ENCODE measurements around the gene SRPRA. TPM values are rescaled to one million over a fixed set of nuclear protein-coding genes. Genes with fewer than 3 reads are reported as not detected.
"Not testable (repeated sequence)": the region's sequence is repeated elsewhere in the genome, so short reads cannot be mapped to it uniquely, and the experiment has no call there.

SRPRA gene
- total and polyA plus RNA-seq, 4 donors, result 33.4 to 84.0 (median 62.6) TPM

DNA sequence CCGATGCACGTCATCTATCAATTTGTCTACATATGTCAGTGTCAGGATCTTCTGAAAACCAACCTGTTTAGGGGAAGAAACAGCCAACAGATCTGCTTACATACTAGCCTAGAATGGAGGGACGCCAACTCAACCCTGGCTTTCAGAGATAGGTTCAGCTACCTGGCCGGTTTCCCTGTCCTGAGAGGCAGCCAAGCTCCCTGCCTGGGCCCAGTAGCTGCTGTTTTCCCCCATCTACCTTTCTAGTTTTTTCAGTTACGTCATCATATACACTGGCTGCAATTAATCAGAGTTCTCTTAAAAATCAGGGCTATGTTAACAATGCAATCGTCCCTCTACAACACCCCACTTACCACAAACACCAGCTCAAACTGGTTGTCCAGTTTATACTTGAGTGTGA, 1.0 kb downstream of the SRPRA start:
- peaks cover 51% of the 10 kb centered on the region for H3K36me3 ChIP-seq (ENCODE audit: control insufficient read depth, insufficient read depth, low read length)
- no peak for DNase-seq (ENCODE audit: low read depth in 4 of 6, low spot score in 6 of 6)
- H3K27ac ChIP-seq (ENCODE audit: low read depth, low read length), result no peak overlapping the region
- 89% methylated on average over 4 of the region's 6 CpGs for WGBS (ENCODE audit: insufficient coverage)
- peak overlapping the region; percentile 98 for H3K4me3 ChIP-seq (ENCODE audit: low read depth, low read length)
- no peaks in the 10 kb centered on the region for H3K9me3 ChIP-seq (ENCODE audit: control insufficient read depth, insufficient read depth, low read length)
- H3K27me3 ChIP-seq (ENCODE audit: control insufficient read depth, insufficient read depth, low read length), result no peaks in the 10 kb centered on the region
- peaks cover 12% of the 10 kb centered on the region for H3K4me1 ChIP-seq (ENCODE audit: control insufficient read depth, insufficient read depth, low read length)

DNA sequence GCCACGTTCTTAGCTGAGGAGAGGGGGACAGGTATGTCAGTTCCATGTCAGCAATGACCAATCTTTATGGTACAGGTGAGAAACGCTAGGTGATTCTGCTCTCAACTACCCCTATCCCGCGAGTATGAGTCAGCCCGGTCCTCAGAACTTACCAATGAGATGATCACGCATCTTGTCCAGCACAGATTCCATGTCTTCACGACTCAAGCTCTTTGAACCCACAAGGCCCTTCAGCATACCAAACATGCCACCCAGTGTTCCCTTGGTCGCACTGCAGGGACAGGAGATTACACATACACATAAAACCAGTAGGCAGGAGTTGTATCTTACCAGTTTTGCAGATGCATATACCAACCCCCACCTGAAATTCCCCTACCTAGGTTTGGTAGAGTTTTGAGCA, 2.9 kb downstream of the SRPRA start:
- no peak overlapping the region for H3K27ac ChIP-seq (ENCODE audit: low read depth, low read length)
- H3K9me3 ChIP-seq (ENCODE audit: control insufficient read depth, insufficient read depth, low read length), result no peaks in the 10 kb centered on the region
- H3K4me3 ChIP-seq (ENCODE audit: low read depth, low read length), result no peak overlapping the region
- H3K4me1 ChIP-seq (ENCODE audit: control insufficient read depth, insufficient read depth, low read length), result peaks cover 12% of the 10 kb centered on the region
- H3K27me3 ChIP-seq (ENCODE audit: control insufficient read depth, insufficient read depth, low read length), result no peaks in the 10 kb centered on the region
- 98% methylated on average over 5 of the region's 8 CpGs for WGBS (ENCODE audit: insufficient coverage)
- no peak for DNase-seq (ENCODE audit: low read depth in 4 of 6, low spot score in 6 of 6)
- peaks cover 48% of the 10 kb centered on the region for H3K36me3 ChIP-seq (ENCODE audit: control insufficient read depth, insufficient read depth, low read length)

DNA sequence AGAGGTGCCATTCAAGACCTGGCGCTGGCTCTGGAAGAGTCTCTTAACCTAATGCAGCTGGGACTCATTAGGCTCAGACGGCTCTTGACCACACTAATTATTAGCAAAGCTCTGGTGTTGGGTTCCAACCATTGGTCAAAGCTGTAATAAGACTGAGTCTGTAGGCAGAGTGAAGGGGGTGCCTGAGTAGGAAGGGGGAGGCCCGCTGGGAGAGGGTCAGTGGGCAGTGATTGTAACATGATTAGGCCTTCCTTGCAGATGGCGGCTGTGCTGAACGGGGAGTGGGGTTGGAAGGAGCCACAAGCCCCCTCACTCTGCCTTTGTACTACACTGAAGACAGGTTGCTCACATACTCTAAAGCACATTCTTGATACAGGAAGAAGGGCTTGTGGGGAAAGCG, 5.2 kb downstream of the SRPRA start:
- Histone ChIP-seq H3K4me1 (ENCODE audit: control insufficient read depth, insufficient read depth, low read length) (peaks cover 4% of the 10 kb centered on the region), H3K27me3 (ENCODE audit: control insufficient read depth, insufficient read depth, low read length) (no peaks in the 10 kb centered on the region), H3K4me3 (ENCODE audit: low read depth, low read length) (no peak overlapping the region), H3K36me3 (ENCODE audit: control insufficient read depth, insufficient read depth, low read length) (peaks cover 48% of the 10 kb centered on the region), H3K27ac (ENCODE audit: low read depth, low read length) (no peak overlapping the region), H3K9me3 (ENCODE audit: control insufficient read depth, insufficient read depth, low read length) (no peaks in the 10 kb centered on the region)
- 66% methylated on average over 3 of the region's 6 CpGs for WGBS (ENCODE audit: insufficient coverage)
- no peak for DNase-seq (ENCODE audit: low read depth in 4 of 6, low spot score in 6 of 6)

DNA sequence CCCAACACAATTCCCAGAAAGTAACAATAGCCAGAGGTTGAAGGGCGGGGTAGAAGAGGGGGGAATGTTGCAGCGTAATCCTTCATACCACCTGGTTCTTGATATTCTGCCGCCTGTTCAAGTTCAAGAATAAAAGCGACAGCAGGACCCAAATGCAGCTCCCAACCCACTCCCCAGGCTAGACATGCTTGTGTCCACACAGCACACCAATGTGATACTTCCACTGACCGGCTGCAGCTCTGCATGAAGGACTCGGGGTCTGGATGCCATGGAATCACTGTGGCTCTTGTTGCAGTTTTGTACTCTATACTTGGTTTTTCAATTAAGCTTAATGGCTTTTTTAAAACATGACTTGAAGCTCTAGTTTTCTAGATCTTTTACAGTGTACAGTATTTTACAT, 6.5 kb downstream of the SRPRA start:
- H3K4me1 ChIP-seq (ENCODE audit: control insufficient read depth, insufficient read depth, low read length), result no peaks in the 10 kb centered on the region
- no peak overlapping the region for H3K4me3 ChIP-seq (ENCODE audit: low read depth, low read length)
- no peaks in the 10 kb centered on the region for H3K9me3 ChIP-seq (ENCODE audit: control insufficient read depth, insufficient read depth, low read length)
- H3K27ac ChIP-seq (ENCODE audit: low read depth, low read length), result no peak overlapping the region
- no peaks in the 10 kb centered on the region for H3K27me3 ChIP-seq (ENCODE audit: control insufficient read depth, insufficient read depth, low read length)
- DNase-seq (ENCODE audit: low read depth in 4 of 6, low spot score in 6 of 6), result no peak
- WGBS (ENCODE audit: insufficient coverage), result 95% methylated on average over 3 of the region's 6 CpGs
- peaks cover 48% of the 10 kb centered on the region for H3K36me3 ChIP-seq (ENCODE audit: control insufficient read depth, insufficient read depth, low read length)

DNA sequence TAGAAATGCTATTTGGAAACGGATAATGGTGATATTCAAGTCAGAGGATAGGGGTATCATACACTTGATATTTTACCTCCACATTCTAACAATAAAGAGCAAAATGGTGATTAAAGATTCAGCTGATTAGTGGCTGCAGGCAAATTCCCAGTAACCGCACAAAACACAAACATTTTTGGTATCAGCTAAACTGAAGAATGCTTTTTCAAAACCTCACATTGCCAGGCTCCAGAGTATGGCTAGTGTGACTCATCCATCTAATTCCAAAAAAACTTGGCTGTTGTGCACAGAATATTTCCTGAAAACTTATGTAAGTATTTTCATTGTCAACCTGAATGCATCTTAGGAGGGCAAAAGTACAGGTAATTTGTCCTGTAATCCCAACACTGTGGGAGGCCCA, 10.9 kb downstream of the SRPRA start:
- H3K4me3 ChIP-seq (ENCODE audit: low read depth, low read length), result no peak overlapping the region
- peaks cover 13% of the 10 kb centered on the region for H3K36me3 ChIP-seq (ENCODE audit: control insufficient read depth, insufficient read depth, low read length)
- H3K27me3 ChIP-seq (ENCODE audit: control insufficient read depth, insufficient read depth, low read length), result no peaks in the 10 kb centered on the region
- DNase-seq (ENCODE audit: low read depth in 4 of 6, low spot score in 6 of 6), result no peak
- no peak overlapping the region for H3K27ac ChIP-seq (ENCODE audit: low read depth, low read length)
- no peaks in the 10 kb centered on the region for H3K9me3 ChIP-seq (ENCODE audit: control insufficient read depth, insufficient read depth, low read length)
- WGBS (ENCODE audit: insufficient coverage), result no CpG with 5 or more reads among the region's 2 CpGs
- no peaks in the 10 kb centered on the region for H3K4me1 ChIP-seq (ENCODE audit: control insufficient read depth, insufficient read depth, low read length)

DNA sequence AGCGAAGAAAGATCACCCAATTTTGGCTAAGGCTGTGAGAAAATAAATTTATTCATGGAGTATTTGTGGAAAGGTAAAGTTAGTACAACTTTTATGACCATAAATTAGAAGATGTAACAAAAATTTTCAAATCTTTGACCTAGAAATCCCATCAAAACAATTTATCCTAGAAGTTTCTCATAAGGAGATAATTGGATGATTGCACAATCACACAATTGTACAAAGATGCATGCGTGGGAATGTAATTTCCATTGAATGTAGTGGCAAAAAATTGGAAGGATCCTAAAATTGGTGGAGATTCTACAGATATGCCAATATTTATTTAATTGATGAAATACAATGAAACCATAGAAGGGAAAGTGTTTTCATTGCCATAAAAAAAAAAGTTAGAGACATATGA, 11.6 kb downstream of the SRPRA start:
- H3K4me3 ChIP-seq (ENCODE audit: low read depth, low read length), result no peak overlapping the region
- peaks cover 14% of the 10 kb centered on the region for H3K36me3 ChIP-seq (ENCODE audit: control insufficient read depth, insufficient read depth, low read length)

DNA sequence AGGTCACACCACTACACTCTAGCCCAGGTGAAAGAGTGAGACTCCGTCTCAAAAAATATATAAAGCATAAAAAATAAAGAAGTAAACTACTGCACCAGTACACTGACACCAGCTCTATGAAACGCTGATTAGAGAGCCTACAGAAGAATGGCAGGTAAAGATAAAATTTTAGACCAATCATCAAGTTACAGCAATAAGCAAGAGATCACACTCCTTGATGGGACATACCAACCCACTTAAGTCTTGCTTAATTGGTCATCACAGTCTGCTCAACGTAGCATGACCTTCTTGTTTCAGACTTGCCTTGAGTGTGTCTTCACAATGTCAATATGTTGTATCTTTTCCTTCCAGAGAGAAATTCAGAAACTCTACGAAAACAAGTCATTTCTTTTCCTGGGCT, 12.5 kb downstream of the SRPRA start:
- H3K4me3 ChIP-seq (ENCODE audit: low read depth, low read length), result no peak overlapping the region
- H3K27ac ChIP-seq (ENCODE audit: low read depth, low read length), result no peak overlapping the region
- DNase-seq (ENCODE audit: low read depth in 4 of 6, low spot score in 6 of 6), result no peak
- H3K36me3 ChIP-seq (ENCODE audit: control insufficient read depth, insufficient read depth, low read length), result peaks cover 8% of the 10 kb centered on the region
- 83% methylated on average over 2 of the region's 4 CpGs for WGBS (ENCODE audit: insufficient coverage)
- no peaks in the 10 kb centered on the region for H3K9me3 ChIP-seq (ENCODE audit: control insufficient read depth, insufficient read depth, low read length)
- H3K27me3 ChIP-seq (ENCODE audit: control insufficient read depth, insufficient read depth, low read length), result no peaks in the 10 kb centered on the region
- no peaks in the 10 kb centered on the region for H3K4me1 ChIP-seq (ENCODE audit: control insufficient read depth, insufficient read depth, low read length)

More for the DNA sequence above, 11.6 kb downstream of the SRPRA start:
- no peak for DNase-seq (ENCODE audit: low read depth in 4 of 6, low spot score in 6 of 6)
- no peak overlapping the region for H3K27ac ChIP-seq (ENCODE audit: low read depth, low read length)
- H3K4me1 ChIP-seq (ENCODE audit: control insufficient read depth, insufficient read depth, low read length), result no peaks in the 10 kb centered on the region
- H3K27me3 ChIP-seq (ENCODE audit: control insufficient read depth, insufficient read depth, low read length), result no peaks in the 10 kb centered on the region
- 100% methylated on average over 1 of the region's 2 CpGs for WGBS (ENCODE audit: insufficient coverage)
- no peaks in the 10 kb centered on the region for H3K9me3 ChIP-seq (ENCODE audit: control insufficient read depth, insufficient read depth, low read length)

DNA sequence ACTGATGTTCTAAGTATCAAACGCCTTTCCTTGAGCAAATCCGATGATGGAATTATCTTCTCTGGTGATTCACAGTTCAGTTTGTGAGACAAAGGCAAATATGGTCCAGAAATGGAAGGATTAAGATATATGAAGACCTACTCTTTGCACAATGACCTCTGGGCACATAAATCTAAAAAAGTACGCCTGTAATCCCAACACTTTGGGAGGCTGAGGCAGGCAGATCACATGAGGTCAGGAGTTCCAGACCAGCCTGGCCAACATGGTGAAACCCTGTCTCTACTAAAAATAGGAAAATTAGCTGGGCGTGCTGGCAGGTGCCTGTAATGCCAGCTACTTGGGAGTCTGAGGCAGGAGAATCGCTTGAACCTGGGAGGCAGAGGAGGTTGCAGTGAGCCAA, 13.2 kb downstream of the SRPRA start:
- 86% methylated on average over 2 of the region's 5 CpGs for WGBS (ENCODE audit: insufficient coverage)
- H3K27me3 ChIP-seq (ENCODE audit: control insufficient read depth, insufficient read depth, low read length); H3K9me3 ChIP-seq (ENCODE audit: control insufficient read depth, insufficient read depth, low read length); H3K27ac ChIP-seq (ENCODE audit: low read depth, low read length); H3K4me3 ChIP-seq (ENCODE audit: low read depth, low read length); H3K4me1 ChIP-seq (ENCODE audit: control insufficient read depth, insufficient read depth, low read length); DNase-seq (ENCODE audit: low read depth in 4 of 6, low spot score in 6 of 6); H3K36me3 ChIP-seq (ENCODE audit: control insufficient read depth, insufficient read depth, low read length): not testable (repeated sequence)

DNA sequence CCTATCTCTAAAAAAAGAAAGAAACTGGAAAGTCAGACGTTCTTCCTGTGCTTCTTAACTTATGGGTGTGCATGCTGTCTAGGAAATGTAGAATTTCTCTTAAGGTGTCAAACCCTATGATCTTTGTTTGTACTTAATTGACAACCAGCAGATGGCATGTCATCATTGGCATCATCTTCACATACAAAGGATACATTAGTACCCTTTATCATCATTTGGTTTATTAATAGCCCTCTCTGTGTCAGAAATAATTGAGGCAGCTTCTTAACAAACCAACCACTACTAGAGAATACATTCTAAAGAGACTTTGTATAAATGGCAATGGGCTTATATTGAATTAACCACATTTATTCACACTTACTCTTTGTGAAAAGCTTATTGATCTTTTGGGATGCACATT, 13.9 kb downstream of the SRPRA start:
- H3K4me3 ChIP-seq (ENCODE audit: low read depth, low read length), result no peak overlapping the region
- no peaks in the 10 kb centered on the region for H3K9me3 ChIP-seq (ENCODE audit: control insufficient read depth, insufficient read depth, low read length)
- H3K4me1 ChIP-seq (ENCODE audit: control insufficient read depth, insufficient read depth, low read length), result no peaks in the 10 kb centered on the region
- no peak overlapping the region for H3K27ac ChIP-seq (ENCODE audit: low read depth, low read length)
- 100% methylated on average over 1 of the region's 1 CpG for WGBS (ENCODE audit: insufficient coverage)
- no peaks in the 10 kb centered on the region for H3K27me3 ChIP-seq (ENCODE audit: control insufficient read depth, insufficient read depth, low read length)
- DNase-seq (ENCODE audit: low read depth in 4 of 6, low spot score in 6 of 6), result no peak
- H3K36me3 ChIP-seq (ENCODE audit: control insufficient read depth, insufficient read depth, low read length), result peaks cover 8% of the 10 kb centered on the region

DNA sequence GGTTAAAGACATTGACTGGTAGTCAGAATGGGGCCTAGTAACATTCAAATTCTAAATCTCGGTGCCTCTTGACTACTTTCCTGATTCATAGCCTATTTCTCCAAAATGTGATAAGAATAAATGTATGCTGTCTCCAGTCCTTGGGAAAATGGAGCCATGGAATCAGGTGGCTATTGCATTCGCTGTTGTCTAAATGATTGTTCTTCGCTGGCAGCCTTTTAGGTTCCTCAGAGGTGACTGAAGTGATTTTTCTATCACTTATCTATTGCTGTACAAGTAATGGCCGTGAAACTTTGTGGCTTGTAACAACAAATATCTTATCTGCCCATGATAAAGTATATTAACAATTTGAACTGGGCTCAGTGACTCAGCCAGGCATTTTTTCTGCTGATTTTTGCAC, 15.4 kb downstream of the SRPRA start:
- no CpG with 5 or more reads among the region's 4 CpGs for WGBS (ENCODE audit: insufficient coverage)

More for the DNA sequence above, 15.4 kb downstream of the SRPRA start:
- Histone ChIP-seq H3K4me1 (ENCODE audit: control insufficient read depth, insufficient read depth, low read length) (no peaks in the 10 kb centered on the region), H3K27me3 (ENCODE audit: control insufficient read depth, insufficient read depth, low read length) (no peaks in the 10 kb centered on the region), H3K36me3 (ENCODE audit: control insufficient read depth, insufficient read depth, low read length) (peaks cover 12% of the 10 kb centered on the region), H3K9me3 (ENCODE audit: control insufficient read depth, insufficient read depth, low read length) (no peaks in the 10 kb centered on the region), H3K4me3 (ENCODE audit: low read depth, low read length) (no peak overlapping the region), H3K27ac (ENCODE audit: low read depth, low read length) (no peak overlapping the region)
- DNase-seq (ENCODE audit: low read depth in 4 of 6, low spot score in 6 of 6), result no peak

All from spinal cord (tissue), 10 donors.